ENCODE data around the gene THSD4. TPM values are rescaled to one million over a fixed set of nuclear protein-coding genes. Genes with fewer than 3 reads are reported as not detected.

The THSD4 gene
- total RNA-seq, 6 experiments from 2014 or later = 5.2 to 21.8 (median 13.7) TPM

GRCh38 chr15:71773206-71773859, 658.1 kb downstream of the THSD4 start:
- intact Hi-C loops (cut with DNase I) = no loop called here
- WGBS (ENCODE audit: insufficient coverage, low coverage, low lambda C conversion rate, missing lambda C conversion rate) = 100% methylated on average over 1 of the region's 1 CpG
- no peak for ATAC-seq
- DNase-seq = no peak
- Histone ChIP-seq H3K36me3 (no peaks in the 10 kb centered on the region), H3K9me3 (no peaks in the 10 kb centered on the region), H3K4me1 (no peaks in the 10 kb centered on the region), H3K27ac (no peak overlapping the region), H3K27me3 (no peaks in the 10 kb centered on the region), H3K4me3 (no peak overlapping the region)
- TF ChIP-seq POLR2A (IDR thresholded peaks at IDR 0.05) = no peak
- no peak for TF ChIP-seq CTCF (IDR thresholded peaks at IDR 0.05)

- Histone ChIP-seq H3K4me1 (peaks cover 0 to 10% (median 1%) of the 10 kb centered on the region in 4 donors), H3K27me3 (no peaks in the 10 kb centered on the region), H3K36me3 (no peaks in the 10 kb centered on the region), H3K27ac (no peak overlapping the region), H3K4me3 (no peak overlapping the region), H3K9me3 (no peaks in the 10 kb centered on the region)
- ATAC-seq (no peak), DNase-seq (no peak)
- TF ChIP-seq POLR2A (IDR thresholded peaks at IDR 0.05) (no peak), CTCF (IDR thresholded peaks at IDR 0.05) (no peak)
- intact Hi-C loops (cut with DNase I) = no loop called here
These were observed 660.6 kb downstream of the THSD4 start for GRCh38 chr15:71775856-71776255.

- intact Hi-C loops (cut with DNase I) = no loop called here
- TF ChIP-seq POLR2A (IDR thresholded peaks at IDR 0.05) (no peak), CTCF (IDR thresholded peaks at IDR 0.05) (no peak)
- H3K27me3 ChIP-seq = no peaks in the 10 kb centered on the region
These were observed 661.0 kb downstream of the THSD4 start for GRCh38 chr15:71776304-71776703.

GRCh38 chr15:71777216-71777943, 662.1 kb downstream of the THSD4 start:
- DNase-seq (no peak), ATAC-seq (peak in 1 of 4 donors; percentile 37)
- TF ChIP-seq CTCF (IDR thresholded peaks at IDR 0.05) (no peak), POLR2A (IDR thresholded peaks at IDR 0.05) (no peak)
- H3K4me3 ChIP-seq = no peak overlapping the region
- intact Hi-C loops (cut with DNase I) = no loop called here
- no peaks in the 10 kb centered on the region for H3K27me3 ChIP-seq
- no peak overlapping the region for H3K27ac ChIP-seq
- no peaks in the 10 kb centered on the region for H3K9me3 ChIP-seq
- WGBS (ENCODE audit: insufficient coverage, low coverage, low lambda C conversion rate, missing lambda C conversion rate) = 88% methylated on average over 4 of the region's 16 CpGs
- no peaks in the 10 kb centered on the region for H3K36me3 ChIP-seq
- H3K4me1 ChIP-seq = peaks cover 0 to 10% (median 1%) of the 10 kb centered on the region in 4 donors

More at GRCh38 chr15:71776304-71776703, 661.0 kb downstream of the THSD4 start:
- no peaks in the 10 kb centered on the region for H3K36me3 ChIP-seq
- H3K27ac ChIP-seq = no peak overlapping the region
- no peak overlapping the region for H3K4me3 ChIP-seq
- DNase-seq = no peak
- no peaks in the 10 kb centered on the region for H3K9me3 ChIP-seq
- H3K4me1 ChIP-seq = peaks cover 0 to 10% (median 1%) of the 10 kb centered on the region in 4 donors
- no peak for ATAC-seq
- 82% methylated on average over 3 of the region's 3 CpGs for WGBS (ENCODE audit: insufficient coverage, low coverage, low lambda C conversion rate, missing lambda C conversion rate)
